ENCODE measurements around the gene NPPB.

DNA sequence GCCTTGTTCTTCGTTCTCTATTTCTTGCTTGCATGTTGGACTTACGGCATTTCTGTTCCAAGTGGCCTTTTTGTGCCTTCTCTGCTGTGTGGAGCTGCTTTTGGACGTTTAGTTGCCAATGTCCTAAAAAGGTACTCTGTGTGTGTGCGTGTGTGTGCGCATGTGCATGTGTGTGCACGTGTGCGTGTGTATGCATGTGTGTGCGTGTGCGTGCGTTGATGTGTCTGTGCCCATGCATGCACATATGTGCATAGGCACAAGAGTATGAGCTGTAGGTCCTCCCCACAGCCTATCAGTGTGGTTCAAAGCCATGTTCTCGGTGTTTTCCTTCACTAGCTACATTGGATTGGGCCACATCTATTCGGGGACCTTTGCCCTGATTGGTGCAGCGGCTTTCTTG is 24.8 kb downstream of the NPPB start:
- TF ChIP-seq ELF2 (CRISPR knock-in tag; IDR thresholded peaks at IDR 0.05) (no peak), TAF1 (IDR thresholded peaks at IDR 0.05; ENCODE audit: control insufficient read depth, extremely low read depth, insufficient read depth, low read length, severe bottlenecking) (no peak), GTF2F1 (IDR thresholded peaks at IDR 0.05; ENCODE audit: low read depth, low read length) (no peak), USF2 (CRISPR knock-in tag; IDR thresholded peaks at IDR 0.05) (no peak), ZSCAN29 (IDR thresholded peaks at IDR 0.05) (no peak), NR2F6 (CRISPR knock-in tag; IDR thresholded peaks at IDR 0.05) (no peak), ZC3H4 (CRISPR knock-in tag; IDR thresholded peaks at IDR 0.05; ENCODE audit: borderline replicate concordance) (no peak), CTCF (IDR thresholded peaks at IDR 0.05 in 2 of 3, conservative IDR thresholded peaks at IDR 0.05 in 1 of 3; ENCODE audit: insufficient read depth in 2 of 3, low read depth in 1 of 3, low read length in 3 of 3) (no peak), JUN (IDR thresholded peaks at IDR 0.05; ENCODE audit: borderline replicate concordance, low read depth, low read length) (no peak), JUN (CRISPR knock-in tag; IDR thresholded peaks at IDR 0.05; ENCODE audit: borderline replicate concordance) (no peak), TARDBP (IDR thresholded peaks at IDR 0.05) (no peak), ZBTB11 (CRISPR knock-in tag; IDR thresholded peaks at IDR 0.05) (no peak), CREB5 (CRISPR knock-in tag; IDR thresholded peaks at IDR 0.05) (no peak)

Data from K562 (cell line).